Body of pancreas (tissue), 4 donors: ENCODE measurements around the gene IFT57.
"Not testable (repeated sequence)": the region's sequence is repeated elsewhere in the genome, so short reads cannot be mapped to it uniquely, and the experiment has no call there.

ENCODE experiments used
- POLR2A ChIP-seq, 3 donors: fragments of 450-650 bp; IDR thresholded peaks; one replicate each; pipeline ENCODE4 v1.6.1; 2016; ENCODE audit warnings: antibody characterized with exemption in 3 of 3, mild to moderate bottlenecking in 2 of 3
- TF ChIP-seq, protein P1 (sequence below), 7 experiments: fragments of 450-650 bp in 4 of 7; fragments of 200-600 bp in 3 of 7; sonication (generic) in 3 of 7; IDR thresholded peaks; one replicate each; pipeline ENCODE4 v1.5.1; 2016 to 2019; ENCODE audit warnings: antibody characterized with exemption in 7 of 7

DNA sequence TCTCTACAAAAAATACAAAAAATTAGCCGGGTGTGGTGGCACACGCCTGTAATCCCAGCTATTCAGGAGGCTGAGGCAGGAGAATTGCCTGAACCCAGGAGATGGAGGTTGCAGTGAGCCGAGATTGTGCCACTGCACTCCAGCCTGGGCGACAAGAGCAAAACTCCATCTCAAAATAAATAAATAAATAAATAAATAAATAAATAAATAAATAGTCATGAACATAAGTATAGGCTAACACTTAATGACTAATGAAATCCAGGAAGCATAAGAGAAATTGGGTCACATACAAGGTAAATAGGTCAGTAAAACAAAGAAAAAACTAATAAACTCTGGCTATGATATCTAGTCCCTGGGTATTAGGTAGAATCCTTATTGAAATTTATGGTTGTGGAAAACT lies 66.6 kb downstream of the IFT57 start:
- TF ChIP-seq, protein P1, sequence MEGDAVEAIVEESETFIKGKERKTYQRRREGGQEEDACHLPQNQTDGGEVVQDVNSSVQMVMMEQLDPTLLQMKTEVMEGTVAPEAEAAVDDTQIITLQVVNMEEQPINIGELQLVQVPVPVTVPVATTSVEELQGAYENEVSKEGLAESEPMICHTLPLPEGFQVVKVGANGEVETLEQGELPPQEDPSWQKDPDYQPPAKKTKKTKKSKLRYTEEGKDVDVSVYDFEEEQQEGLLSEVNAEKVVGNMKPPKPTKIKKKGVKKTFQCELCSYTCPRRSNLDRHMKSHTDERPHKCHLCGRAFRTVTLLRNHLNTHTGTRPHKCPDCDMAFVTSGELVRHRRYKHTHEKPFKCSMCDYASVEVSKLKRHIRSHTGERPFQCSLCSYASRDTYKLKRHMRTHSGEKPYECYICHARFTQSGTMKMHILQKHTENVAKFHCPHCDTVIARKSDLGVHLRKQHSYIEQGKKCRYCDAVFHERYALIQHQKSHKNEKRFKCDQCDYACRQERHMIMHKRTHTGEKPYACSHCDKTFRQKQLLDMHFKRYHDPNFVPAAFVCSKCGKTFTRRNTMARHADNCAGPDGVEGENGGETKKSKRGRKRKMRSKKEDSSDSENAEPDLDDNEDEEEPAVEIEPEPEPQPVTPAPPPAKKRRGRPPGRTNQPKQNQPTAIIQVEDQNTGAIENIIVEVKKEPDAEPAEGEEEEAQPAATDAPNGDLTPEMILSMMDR (IDR thresholded peaks at IDR 0.05) = not testable (repeated sequence)
- TF ChIP-seq POLR2A (IDR thresholded peaks at IDR 0.05) = not testable (repeated sequence)
